Omental fat pad (tissue), 4 donors: ENCODE results near the gene SPATA16. TPM values are rescaled to one million over a fixed set of nuclear protein-coding genes. Genes with fewer than 3 reads are reported as not detected.
"Not testable (repeated sequence)": the region's sequence is repeated elsewhere in the genome, so short reads cannot be mapped to it uniquely, and the experiment has no call there.

Source experiments
- ATAC-seq: fragments of 150-250 bp; one replicate; pipeline ENCODE4 v1.9.1; 2016; ENCODE audit warnings: mild to moderate bottlenecking, moderate library complexity; ENCODE audit not compliant: low FRiP score
- DNase-seq: peaks from one replicate; pipeline ENCODE4 v3.0.0-alpha.2; 2019; ENCODE audit warnings: low spot score
- total RNA-seq, 4 donors: library from RNA; depleted of rRNA; stranded (reverse); fragments of >200 nt; gene quantifications; one replicate each; pipeline ENCODE4 v1.1.0, GENCODE V29; 2016
- TF ChIP-seq, protein P1 (sequence below), 3 donors: fragments of 450-650 bp; IDR thresholded peaks; one replicate each; pipeline ENCODE4 v1.5.1; 2016 to 2017; ENCODE audit warnings: antibody characterized with exemption in 3 of 3, mild to moderate bottlenecking in 3 of 3, moderate library complexity in 2 of 3

The SPATA16 gene
- total RNA-seq, 4 donors from 2014 or later, result not detected

DNA sequence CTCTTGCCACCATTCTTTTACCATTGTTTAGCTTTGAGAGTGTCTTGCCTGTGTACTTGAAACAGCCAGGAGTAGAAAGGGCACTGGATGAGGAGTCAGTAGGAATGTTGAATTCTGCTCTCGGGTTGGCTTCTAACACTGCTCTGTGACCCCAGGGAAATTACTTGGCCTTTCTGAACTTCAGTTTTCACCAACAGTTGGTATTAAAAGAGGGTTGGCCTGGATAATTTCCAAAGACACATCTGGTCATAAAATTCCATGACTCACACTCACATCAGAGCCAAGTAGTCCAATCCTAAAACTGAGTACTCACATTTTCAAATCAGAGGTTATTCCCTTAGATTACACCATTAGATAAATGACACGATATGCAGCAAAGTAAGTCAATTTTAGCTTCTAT is 248.9 kb downstream of the SPATA16 start:
- DNase-seq (no peak), ATAC-seq (no peak)
- TF ChIP-seq, protein P1, sequence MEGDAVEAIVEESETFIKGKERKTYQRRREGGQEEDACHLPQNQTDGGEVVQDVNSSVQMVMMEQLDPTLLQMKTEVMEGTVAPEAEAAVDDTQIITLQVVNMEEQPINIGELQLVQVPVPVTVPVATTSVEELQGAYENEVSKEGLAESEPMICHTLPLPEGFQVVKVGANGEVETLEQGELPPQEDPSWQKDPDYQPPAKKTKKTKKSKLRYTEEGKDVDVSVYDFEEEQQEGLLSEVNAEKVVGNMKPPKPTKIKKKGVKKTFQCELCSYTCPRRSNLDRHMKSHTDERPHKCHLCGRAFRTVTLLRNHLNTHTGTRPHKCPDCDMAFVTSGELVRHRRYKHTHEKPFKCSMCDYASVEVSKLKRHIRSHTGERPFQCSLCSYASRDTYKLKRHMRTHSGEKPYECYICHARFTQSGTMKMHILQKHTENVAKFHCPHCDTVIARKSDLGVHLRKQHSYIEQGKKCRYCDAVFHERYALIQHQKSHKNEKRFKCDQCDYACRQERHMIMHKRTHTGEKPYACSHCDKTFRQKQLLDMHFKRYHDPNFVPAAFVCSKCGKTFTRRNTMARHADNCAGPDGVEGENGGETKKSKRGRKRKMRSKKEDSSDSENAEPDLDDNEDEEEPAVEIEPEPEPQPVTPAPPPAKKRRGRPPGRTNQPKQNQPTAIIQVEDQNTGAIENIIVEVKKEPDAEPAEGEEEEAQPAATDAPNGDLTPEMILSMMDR (IDR thresholded peaks at IDR 0.05), result no peak

DNA sequence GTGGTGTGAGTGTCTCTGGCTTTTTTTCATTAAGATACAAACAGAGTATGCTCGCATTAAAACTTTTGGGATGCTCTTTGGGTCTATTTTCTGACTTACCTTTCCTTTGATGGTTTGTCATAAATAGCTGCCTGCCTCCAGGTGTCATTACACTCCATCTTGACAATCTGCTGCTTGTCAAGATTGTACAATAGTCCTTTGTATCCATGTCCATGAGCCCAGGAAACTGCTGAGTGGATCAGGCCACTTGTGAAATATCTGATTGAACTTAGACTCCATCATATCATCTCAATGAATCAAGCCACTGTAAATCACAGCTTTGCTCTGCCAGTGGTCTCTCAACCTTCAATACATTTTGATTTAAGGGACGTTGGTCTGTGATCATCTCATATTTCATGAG is 255.3 kb downstream of the SPATA16 start:
- DNase-seq (no peak), ATAC-seq (no peak)
- TF ChIP-seq, protein P1 (IDR thresholded peaks at IDR 0.05), result no peak

DNA sequence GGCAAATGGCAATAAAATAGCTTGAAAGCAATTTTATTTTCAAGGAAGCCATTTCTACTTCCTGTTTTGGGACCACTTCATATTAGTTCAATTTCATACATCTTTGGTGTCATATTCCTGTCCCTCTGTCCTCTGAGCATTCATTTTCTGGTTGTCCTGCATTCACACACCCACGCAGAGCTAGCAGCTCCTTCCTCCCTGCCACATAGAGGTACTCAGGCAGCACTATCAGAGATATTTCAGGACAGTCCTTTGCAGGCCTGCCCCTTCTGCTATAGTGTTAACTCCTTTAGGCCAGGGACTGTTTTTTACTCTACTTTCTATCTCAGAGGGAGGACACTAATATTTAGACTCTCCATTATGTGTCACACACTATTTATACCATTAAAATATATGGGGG is 258.5 kb downstream of the SPATA16 start:
- ATAC-seq (no peak), DNase-seq (no peak)
- TF ChIP-seq, protein P1 (IDR thresholded peaks at IDR 0.05), result no peak

- not testable (repeated sequence) for ATAC-seq, DNase-seq
Measured at GRCh38 chr3:172879381-172879780, 261.7 kb downstream of the SPATA16 start.

GRCh38 chr3:172877011-172877410 is 264.0 kb downstream of the SPATA16 start:
- ATAC-seq (no peak), DNase-seq (no peak)
- TF ChIP-seq, protein P1 (IDR thresholded peaks at IDR 0.05), result no peak

DNA sequence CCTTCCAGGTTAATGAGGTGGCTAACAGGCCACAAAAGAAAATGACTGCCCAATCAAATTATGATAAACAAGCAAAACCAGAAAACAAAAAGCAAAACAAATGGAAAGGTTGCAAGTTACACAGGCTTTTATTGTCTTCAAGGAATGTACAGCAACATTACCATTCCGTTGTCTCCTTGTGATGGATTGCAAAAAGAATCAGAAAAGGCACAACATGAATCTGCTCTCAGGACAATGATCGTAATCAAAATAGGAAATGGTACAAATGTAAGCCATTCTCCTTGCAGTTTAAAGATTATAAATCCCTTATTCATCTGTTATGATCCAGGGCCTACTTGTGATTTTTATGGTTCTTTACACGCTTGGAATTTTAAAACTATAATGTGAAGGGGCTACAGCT is 264.7 kb downstream of the SPATA16 start:
- ATAC-seq, result no peak
- TF ChIP-seq, protein P1 (IDR thresholded peaks at IDR 0.05), result no peak
- DNase-seq, result no peak

- DNase-seq (no peak), ATAC-seq (no peak)
- TF ChIP-seq, protein P1 (IDR thresholded peaks at IDR 0.05), result no peak
Measured at GRCh38 chr3:172875039-172875438, 266.0 kb downstream of the SPATA16 start.
